IPS-18c (cell line): Measurements from ENCODE around the gene SPRR4.
"Not testable (repeated sequence)": the region's sequence is repeated elsewhere in the genome, so short reads cannot be mapped to it uniquely, and the experiment has no call there.

Experiments used
- H3K4me3 ChIP-seq: 2 replicates; pipeline ENCODE4 v1.7.0; 2013; ENCODE audit warnings: low read depth, mild to moderate bottlenecking, low read length, moderate library complexity; ENCODE audit not compliant: insufficient read depth
- H3K9me3 ChIP-seq: one replicate; pipeline ENCODE4 v1.6.1; 2013; ENCODE audit warnings: mild to moderate bottlenecking, low read length, moderate library complexity; ENCODE audit not compliant: control insufficient read depth, insufficient read depth

The SPRR4 gene

GRCh38 chr1:152995842-152996241, 25.4 kb downstream of the SPRR4 start:
- H3K4me3 ChIP-seq, result no peak overlapping the region
- no peaks in the 10 kb centered on the region for H3K9me3 ChIP-seq

- H3K9me3 ChIP-seq, result no peaks in the 10 kb centered on the region
- H3K4me3 ChIP-seq, result no peak overlapping the region
Measured at GRCh38 chr1:152996633-152997400, 26.4 kb downstream of the SPRR4 start.

GRCh38 chr1:152997901-152998300, 27.5 kb downstream of the SPRR4 start:
- no peak overlapping the region for H3K4me3 ChIP-seq
- no peaks in the 10 kb centered on the region for H3K9me3 ChIP-seq

- Histone ChIP-seq H3K4me3 (no peak overlapping the region), H3K9me3 (no peaks in the 10 kb centered on the region)
Measured at GRCh38 chr1:152998476-152998875, 28.0 kb downstream of the SPRR4 start.

- H3K9me3 ChIP-seq, result no peaks in the 10 kb centered on the region
- H3K4me3 ChIP-seq, result no peak overlapping the region
Measured at GRCh38 chr1:152999818-153000217, 29.4 kb downstream of the SPRR4 start.

GRCh38 chr1:153000294-153000693, 29.8 kb downstream of the SPRR4 start:
- Histone ChIP-seq H3K4me3 (no peak overlapping the region), H3K9me3 (no peaks in the 10 kb centered on the region)

GRCh38 chr1:153001382-153001781, 30.9 kb downstream of the SPRR4 start, which contains the start of gene SPRR3:
TSS of gene SPRR3 (plus strand) at chr1:153001749. CDS start at chr1:153003021, 1,272 bp downstream.
- H3K9me3 ChIP-seq, result no peaks in the 10 kb centered on the region
- no peak within 1 kb of the TSS for H3K4me3 ChIP-seq

GRCh38 chr1:153011235-153011758, 40.8 kb downstream of the SPRR4 start:
- H3K9me3 ChIP-seq, H3K4me3 ChIP-seq: not testable (repeated sequence)

- not testable (repeated sequence) for H3K4me3 ChIP-seq
Measured at GRCh38 chr1:153021829-153022228, 51.4 kb downstream of the SPRR4 start.

More at GRCh38 chr1:153021829-153022228, 51.4 kb downstream of the SPRR4 start:
- not testable (repeated sequence) for H3K9me3 ChIP-seq
